Left kidney (tissue), 2 donors: Measurements from ENCODE around the gene ERVK3-1. TPM values are rescaled to one million over a fixed set of nuclear protein-coding genes. Genes with fewer than 3 reads are reported as not detected.
A peak's percentile ranks its signal among the peaks of the same experiment; 100 is the strongest.

Experiments
- DNase-seq: peaks from one replicate; pipeline ENCODE4 v3.0.0-alpha.2; 2013
- polyA plus RNA-seq: library from polyadenylated mRNA; unstranded; fragments of 120-200 nt; gene quantifications from one replicate; pipeline ENCODE4 v1.2.1, GENCODE V29; 2013; ENCODE audit not compliant: insufficient read length

Gene ERVK3-1
- polyA plus RNA-seq, 1 donor = 58.1 TPM

- no peak for DNase-seq
Observed at GRCh38 chr19:58361900-58362271, 56.7 kb downstream of the ERVK3-1 start.

- DNase-seq = peak; percentile 94
Observed at GRCh38 chr19:58362272-58362994, 57.3 kb downstream of the ERVK3-1 start, which contains the start of gene ZNF497. Gene ZNF497 (minus strand): TSS chr19:58362751. CDS start chr19:58357635, 5,116 bp downstream.

DNA sequence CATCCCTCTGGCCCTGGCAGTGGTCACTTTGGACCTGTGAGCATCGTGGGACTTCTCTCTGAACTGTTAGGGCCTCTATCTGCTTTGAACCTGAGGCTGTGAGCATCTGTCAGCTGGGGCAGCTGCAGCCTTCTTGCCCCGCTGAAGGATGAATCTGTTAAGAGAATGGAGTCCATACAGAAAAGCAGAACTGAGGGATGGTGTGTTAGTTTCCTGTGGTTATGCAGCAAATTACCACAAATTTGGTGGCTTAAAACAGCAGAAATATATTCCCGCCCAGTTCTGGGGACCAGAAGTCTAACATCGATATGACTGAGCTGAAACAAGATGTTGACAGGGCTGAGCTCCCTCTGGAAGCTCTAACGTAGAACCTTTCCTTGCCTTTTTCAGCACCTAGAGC is 59.0 kb downstream of the ERVK3-1 start:
- no peak for DNase-seq

Other genes starting within 250 kb of the ERVK3-1 start
- 32.5 TPM for gene ZNF135, start 246.1 kb upstream of the ERVK3-1 start, polyA plus RNA-seq
- 94.4 TPM for gene ZSCAN18, start 207.1 kb upstream of the ERVK3-1 start, polyA plus RNA-seq
- gene ZNF329, start 154.6 kb upstream of the ERVK3-1 start, polyA plus RNA-seq = 26.2 TPM
- gene ZNF274, start 122.3 kb upstream of the ERVK3-1 start, polyA plus RNA-seq = 22.8 TPM
- gene ZNF544, start 76.5 kb upstream of the ERVK3-1 start, polyA plus RNA-seq = 47.9 TPM
- 11.4 TPM for gene ZNF8, start 26.4 kb upstream of the ERVK3-1 start, polyA plus RNA-seq
- 4.1 TPM for gene ZSCAN22, start 21.6 kb downstream of the ERVK3-1 start, polyA plus RNA-seq
- gene A1BG, start 48.1 kb downstream of the ERVK3-1 start, polyA plus RNA-seq = 0.57 TPM
- gene ZNF497, start 57.4 kb downstream of the ERVK3-1 start, polyA plus RNA-seq = 4.2 TPM
- gene ZNF837, start 75.7 kb downstream of the ERVK3-1 start, polyA plus RNA-seq = 3.1 TPM
- 819 TPM for gene RPS5, start 81.9 kb downstream of the ERVK3-1 start, polyA plus RNA-seq
- gene RNF225, start 90.3 kb downstream of the ERVK3-1 start, polyA plus RNA-seq = not detected
- gene ZNF584, start 103.3 kb downstream of the ERVK3-1 start, polyA plus RNA-seq = 11.7 TPM
- gene ZNF132, start 134.8 kb downstream of the ERVK3-1 start, polyA plus RNA-seq = 16.7 TPM
- 5.4 TPM for gene ZNF324B, start 146.2 kb downstream of the ERVK3-1 start, polyA plus RNA-seq
- gene ZNF324, start 161.7 kb downstream of the ERVK3-1 start, polyA plus RNA-seq = 9.1 TPM
- 14.1 TPM for gene ZNF446, start 171.0 kb downstream of the ERVK3-1 start, polyA plus RNA-seq
- 9.9 TPM for gene SLC27A5, start 206.6 kb downstream of the ERVK3-1 start, polyA plus RNA-seq
- 9.1 TPM for gene ZBTB45, start 214.4 kb downstream of the ERVK3-1 start, polyA plus RNA-seq
- gene TRIM28, start 238.7 kb downstream of the ERVK3-1 start, polyA plus RNA-seq = 706 TPM
- 101 TPM for gene CHMP2A, start 249.7 kb downstream of the ERVK3-1 start, polyA plus RNA-seq